ENCODE results near the gene TRPV5. TPM values are rescaled to one million over a fixed set of nuclear protein-coding genes. Genes with fewer than 3 reads are reported as not detected.

The TRPV5 gene
- total and polyA plus RNA-seq, 2 donors (not counting 3 experiments of a cell fraction or from before 2014, with no cell fraction given): not detected

- H3K4me3 ChIP-seq (replicated peaks in 1 of 3; ENCODE audit: insufficient read depth in 1 of 3, low read depth in 1 of 3, low read length in 3 of 3): no peak overlapping the region
- no peaks in the 10 kb centered on the region for H3K79me2 ChIP-seq (ENCODE audit: control insufficient read depth, insufficient read depth, low read length)
- intact Hi-C loops (cut with micrococcal nuclease): no loop called here
- TF ChIP-seq MAX (IDR thresholded peaks at IDR 0.05; ENCODE audit: insufficient read depth, insufficient read length) (no peak), CTCF (IDR thresholded peaks at IDR 0.05; ENCODE audit: extremely low read depth in 1 of 2, insufficient read depth in 1 of 2, low read depth in 1 of 2, low read length in 2 of 2) (no peak), JUN (IDR thresholded peaks at IDR 0.05; ENCODE audit: borderline replicate concordance, insufficient read depth, insufficient read length, low read depth) (no peak), MYC (IDR thresholded peaks at IDR 0.05; ENCODE audit: low read depth, low read length) (no peak), GATA2 (IDR thresholded peaks at IDR 0.05; ENCODE audit: insufficient read depth, insufficient read length, low read depth, low read length) (no peak), POLR2AphosphoS5 (IDR thresholded peaks at IDR 0.05; ENCODE audit: insufficient read depth, low read depth, low read length) (no peak), FOS (IDR thresholded peaks at IDR 0.05; ENCODE audit: borderline replicate concordance, insufficient read depth, low read length) (no peak), POLR2A (IDR thresholded peaks at IDR 0.05; ENCODE audit: low read depth, low read length) (no peak)
- H2AFZ ChIP-seq (ENCODE audit: low read depth, low read length): no peak overlapping the region
- no peaks in the 10 kb centered on the region for H3K9me3 ChIP-seq (replicated peaks; ENCODE audit: control insufficient read depth, insufficient read depth, low read length)
- no peaks in the 10 kb centered on the region for H4K20me1 ChIP-seq (replicated peaks; ENCODE audit: control insufficient read depth, extremely low read depth, insufficient read depth, low read length)
- DNase-seq (ENCODE audit: low read depth, low spot score) (no peak), FAIRE-seq (no peak)
- H3K4me1 ChIP-seq (ENCODE audit: control insufficient read depth, extremely low read depth, insufficient read depth, low read length): no peaks in the 10 kb centered on the region
- H3K27me3 ChIP-seq (ENCODE audit: control insufficient read depth in 2 of 2, insufficient read depth in 2 of 2, low read length in 2 of 2): no peaks in the 10 kb centered on the region
- H3K9ac ChIP-seq (replicated peaks; ENCODE audit: extremely low read depth, insufficient read depth, low read length): no peak overlapping the region
- no peaks in the 10 kb centered on the region for H3K36me3 ChIP-seq (ENCODE audit: control insufficient read depth in 2 of 2, extremely low read depth in 1 of 2, insufficient read depth in 2 of 2, low read length in 2 of 2)
- H3K4me2 ChIP-seq (ENCODE audit: insufficient read depth, low read length): no peak overlapping the region
- BruUV-seq (replicated peaks): no TSS peak
- dilution Hi-C loops (cut with MboI; ENCODE audit: extremely low pct_ligation_motif_present, low sequenced_read_pairs): no loop called here
- no peaks in the 10 kb centered on the region for H3K9me1 ChIP-seq (replicated peaks; ENCODE audit: control insufficient read depth, extremely low read depth, insufficient read depth, low read length)
- POLR2A ChIA-PET: no interaction called here
- no peak overlapping the region for H3K27ac ChIP-seq (ENCODE audit: insufficient read depth, low read depth, low read length)
- CTCF ChIA-PET: no interaction called here
These were observed 35.6 kb upstream of the TRPV5 start for GRCh38 chr7:142969183-142969582.
